ENCODE data around the gene KIAA1191. TPM values are rescaled to one million over a fixed set of nuclear protein-coding genes. Genes with fewer than 3 reads are reported as not detected.
"Not testable (repeated sequence)": the region's sequence is repeated elsewhere in the genome, so short reads cannot be mapped to it uniquely, and the experiment has no call there.

Gene KIAA1191
- total RNA-seq (2014; rRNA removed; shearing (Covaris generic)) = 61.0 and 64.9 TPM in 2 replicates

DNA sequence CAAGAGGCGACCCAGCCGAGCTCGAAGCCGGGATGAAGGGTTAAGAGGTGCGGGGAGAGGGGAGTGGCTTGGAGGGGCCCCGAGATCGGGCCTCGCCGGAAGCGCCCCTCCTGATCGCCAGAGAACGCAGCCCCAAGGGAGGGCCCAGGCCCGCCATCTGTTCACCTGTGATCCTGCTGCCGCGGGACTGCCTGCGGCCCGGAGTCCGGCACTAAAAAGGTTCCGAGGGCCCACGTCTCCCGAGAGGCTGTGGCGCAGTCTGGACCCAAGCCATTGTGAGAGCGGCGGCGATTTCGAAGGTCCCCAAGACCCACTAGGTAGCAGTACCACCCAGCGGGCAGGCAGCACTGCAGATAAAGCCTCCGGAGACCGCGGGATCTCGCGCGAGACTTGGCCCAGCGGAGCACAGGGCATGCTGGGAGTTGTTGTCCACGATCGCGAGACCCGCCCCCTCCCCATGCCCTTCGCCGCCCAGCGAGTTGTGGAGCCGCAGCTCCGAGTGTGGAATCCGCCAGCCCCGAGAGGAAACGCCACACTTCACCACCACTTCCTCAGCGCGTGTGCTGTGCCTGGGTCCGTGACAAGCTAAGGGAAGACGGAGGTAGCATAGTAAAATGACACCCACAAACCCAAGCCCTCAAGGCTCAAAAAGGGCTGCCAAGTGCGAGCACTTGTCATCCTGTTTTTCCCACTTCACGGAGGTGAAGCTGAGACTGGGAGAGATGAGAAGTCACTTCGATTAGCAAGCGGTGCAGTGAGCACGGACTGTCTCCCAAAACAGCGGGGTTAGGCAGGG, at the start of gene KIAA1191:
Gene KIAA1191, minus strand, starts transcription at position 328 of the 796 bp plus-strand sequence. CDS start 2,256 bp downstream, outside the sequence.
- DNase-seq (ENCODE audit: low read depth) = peak; percentile 88

GRCh38 chr5:176410486-176411180, 49.1 kb upstream of the KIAA1191 start:
- DNase-seq (ENCODE audit: low read depth) = no peak

GRCh38 chr5:176409765-176410164, 48.2 kb upstream of the KIAA1191 start:
- no peak for DNase-seq (ENCODE audit: low read depth)

DNA sequence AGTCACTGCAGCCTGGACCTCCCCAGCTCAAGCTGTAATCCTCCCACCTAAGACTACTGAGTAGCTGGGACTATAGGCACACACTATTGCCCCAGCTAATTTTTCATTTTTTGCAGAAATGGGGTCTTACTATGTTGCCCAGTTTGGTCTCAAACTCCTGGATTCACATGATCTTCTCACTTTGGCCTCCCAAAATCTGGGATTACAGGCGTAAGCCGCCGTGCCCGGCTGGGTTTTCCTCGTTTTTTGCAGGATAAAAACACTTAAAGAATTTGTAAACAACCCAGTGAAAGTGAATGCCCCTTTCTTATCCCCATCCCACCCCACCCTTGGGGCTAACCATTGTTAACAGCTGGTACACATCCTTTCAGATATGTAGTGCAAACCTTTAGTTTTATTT, 47.0 kb upstream of the KIAA1191 start:
- DNase-seq (ENCODE audit: low read depth) = no peak

DNA sequence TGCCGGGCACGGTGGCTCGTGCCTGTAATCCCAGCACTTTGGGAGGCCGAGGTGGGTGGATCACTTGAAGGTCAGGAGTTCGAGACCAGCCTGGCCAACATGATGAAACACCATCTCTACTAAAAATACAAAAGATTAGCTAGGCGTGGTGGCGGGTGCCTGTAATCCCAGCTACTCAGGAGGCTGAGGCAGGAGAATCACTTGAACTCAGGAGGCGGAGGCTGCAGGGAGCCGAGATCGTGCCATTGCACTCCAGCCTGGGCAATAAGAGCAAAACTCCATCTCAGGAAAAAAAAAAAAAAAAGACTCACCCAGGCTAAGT, 46.6 kb upstream of the KIAA1191 start:
- DNase-seq (ENCODE audit: low read depth) = not testable (repeated sequence)

- DNase-seq (ENCODE audit: low read depth) = no peak
Observed at GRCh38 chr5:176407456-176408251, 46.1 kb upstream of the KIAA1191 start.

DNA sequence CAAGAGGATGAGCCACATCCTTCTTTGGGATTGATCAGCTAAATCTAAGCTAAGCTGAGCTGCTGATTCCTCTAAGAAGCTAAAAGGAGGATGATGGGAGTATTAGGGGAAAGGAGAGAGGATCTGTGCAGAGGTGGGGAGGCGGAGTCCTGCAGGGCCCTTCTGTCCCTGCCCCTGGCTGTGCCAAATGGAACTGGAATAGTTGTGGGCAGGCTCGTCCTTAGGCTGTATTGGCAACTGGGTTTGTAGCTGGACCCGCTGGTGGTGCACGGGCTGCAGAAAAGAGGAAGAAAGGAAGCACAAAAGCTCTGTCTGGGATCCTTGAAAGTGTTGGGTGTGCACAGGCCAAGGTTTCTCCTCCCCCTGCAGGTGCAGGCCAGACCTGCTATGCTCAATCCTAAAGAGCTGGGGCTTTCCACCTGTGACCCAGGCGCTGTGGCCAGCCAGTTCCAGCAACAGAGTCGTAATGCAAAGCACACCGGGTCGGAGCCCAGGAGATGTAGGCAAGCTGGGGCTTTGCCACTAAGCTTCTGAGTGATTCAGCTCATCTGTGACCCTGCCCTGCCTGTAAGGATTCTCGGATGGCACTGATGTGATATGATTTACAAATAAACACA, 45.0 kb upstream of the KIAA1191 start:
- DNase-seq (ENCODE audit: low read depth) = no peak

DNA sequence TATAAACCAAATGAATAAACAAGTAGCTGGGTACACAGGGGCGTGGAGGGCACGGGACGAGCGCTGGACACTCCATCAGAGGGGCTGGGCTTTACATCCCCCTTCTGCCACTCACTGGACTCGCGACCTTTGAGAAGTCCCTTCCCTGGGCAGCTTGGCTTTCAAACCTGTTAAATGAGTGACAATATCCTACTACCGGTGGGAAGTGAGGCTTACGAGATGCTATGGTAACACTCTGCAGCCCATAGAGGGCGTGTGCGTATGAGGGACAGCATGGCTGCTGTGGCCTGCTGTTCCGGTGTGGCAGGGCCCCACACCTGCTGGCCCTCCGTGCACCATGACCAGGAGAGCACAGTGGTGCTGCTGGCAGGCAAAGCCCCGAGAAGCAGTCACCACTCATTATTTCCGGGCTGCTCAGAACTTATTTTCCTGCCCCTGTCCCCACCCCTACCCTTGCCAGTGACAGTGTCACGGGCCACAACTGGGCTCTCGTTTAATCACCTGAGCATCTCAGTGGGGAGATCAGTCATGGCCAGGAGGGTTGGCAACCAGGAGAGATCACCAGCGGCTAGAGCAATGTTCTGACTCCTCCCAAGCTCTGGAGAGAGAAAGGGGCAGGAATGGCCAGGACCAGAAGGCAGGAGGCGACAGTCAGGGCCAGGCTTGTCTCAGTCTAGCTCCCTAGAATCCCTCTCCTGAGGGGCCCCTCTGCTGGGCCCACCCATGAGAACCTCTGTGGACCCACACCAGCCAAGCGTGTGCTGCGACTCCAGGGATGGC, 44.3 kb upstream of the KIAA1191 start:
- no peak for DNase-seq (ENCODE audit: low read depth)

GRCh38 chr5:176401281-176402205, 40.0 kb upstream of the KIAA1191 start:
- no peak for DNase-seq (ENCODE audit: low read depth)

- no peak for DNase-seq (ENCODE audit: low read depth)
Observed at GRCh38 chr5:176400382-176401156, 39.0 kb upstream of the KIAA1191 start.

- DNase-seq (ENCODE audit: low read depth) = no peak
Observed at GRCh38 chr5:176397736-176398420, 36.3 kb upstream of the KIAA1191 start.

- DNase-seq (ENCODE audit: low read depth) = no peak
Observed at GRCh38 chr5:176396330-176396729, 34.8 kb upstream of the KIAA1191 start.

DNA sequence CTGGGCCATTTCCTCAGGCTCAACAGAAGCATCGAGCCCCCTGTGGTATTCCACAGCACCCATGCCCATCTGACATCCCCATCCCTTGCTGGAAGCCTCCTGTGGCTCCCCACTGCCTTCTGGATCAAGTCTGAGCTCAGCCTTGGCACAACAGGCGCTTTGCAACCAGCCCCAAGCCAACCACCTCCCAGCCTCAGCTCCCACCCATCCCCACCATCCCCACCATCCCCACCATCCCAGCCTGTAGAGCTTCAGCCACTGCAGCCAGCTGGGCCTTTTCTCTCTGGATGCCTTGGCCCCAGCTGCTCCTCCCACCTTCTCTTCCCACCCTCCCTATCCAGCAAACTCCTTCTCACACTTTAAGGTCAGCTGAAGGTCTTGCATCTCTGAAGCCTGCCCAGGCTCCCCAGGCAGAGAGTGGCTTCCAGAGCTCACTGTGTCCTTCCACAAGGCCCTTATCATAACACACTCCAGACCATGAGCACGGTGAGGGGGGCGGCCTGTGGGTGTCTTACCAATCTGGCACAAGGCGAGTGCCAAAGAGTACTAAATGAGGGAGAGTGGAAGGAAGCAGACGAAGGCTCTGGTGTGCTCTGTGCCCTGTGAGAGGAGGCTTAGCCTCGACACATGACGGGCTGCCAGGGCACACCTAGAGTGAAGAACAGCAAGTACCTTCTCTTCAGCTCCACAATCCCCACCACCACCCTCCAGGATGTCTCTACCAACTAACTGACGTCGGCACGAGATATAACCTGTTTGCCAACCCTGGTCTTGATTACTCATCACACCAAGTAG, 33.5 kb upstream of the KIAA1191 start:
- DNase-seq (ENCODE audit: low read depth) = no peak

DNA sequence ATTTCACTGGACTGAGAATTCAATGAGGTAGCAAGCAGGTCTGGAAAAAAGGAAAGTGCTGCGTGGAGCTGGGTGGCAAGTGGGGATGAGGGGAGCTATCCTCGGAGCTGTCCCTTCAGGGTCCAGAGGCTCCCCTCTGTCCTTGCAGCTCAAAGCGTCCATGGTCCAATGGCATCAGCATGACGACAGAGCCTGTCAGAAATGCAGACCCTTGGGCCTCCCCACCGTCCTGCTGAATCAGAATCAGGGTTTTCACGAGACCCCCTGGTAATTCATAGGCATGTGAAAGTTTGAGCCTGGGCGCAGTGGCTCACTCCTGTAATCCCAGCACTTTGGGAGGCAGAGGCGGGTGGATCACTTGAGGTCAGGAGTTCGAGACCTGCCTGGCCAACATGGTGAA, 32.5 kb upstream of the KIAA1191 start:
- DNase-seq (ENCODE audit: low read depth) = no peak

DNA sequence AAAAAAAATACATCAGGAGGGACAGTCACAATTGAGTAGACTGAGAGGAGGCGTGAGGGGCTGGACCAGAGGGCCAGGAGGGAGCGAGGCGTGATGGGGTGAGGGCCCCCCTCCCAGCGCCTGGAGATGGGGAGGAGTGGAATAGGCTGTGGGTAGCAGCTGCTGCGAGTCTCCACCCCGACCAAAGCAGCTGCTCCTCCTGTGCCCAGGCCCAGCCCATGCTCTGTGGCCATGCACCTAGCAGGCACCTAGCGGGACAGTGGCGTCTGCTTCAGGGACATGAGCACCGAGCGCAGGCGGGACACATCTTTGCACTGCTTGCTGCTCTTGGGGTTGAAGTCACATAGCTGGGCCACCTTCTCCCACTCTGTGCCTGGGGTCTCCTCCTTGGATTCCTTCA, 31.0 kb upstream of the KIAA1191 start:
- no peak for DNase-seq (ENCODE audit: low read depth)

DNA sequence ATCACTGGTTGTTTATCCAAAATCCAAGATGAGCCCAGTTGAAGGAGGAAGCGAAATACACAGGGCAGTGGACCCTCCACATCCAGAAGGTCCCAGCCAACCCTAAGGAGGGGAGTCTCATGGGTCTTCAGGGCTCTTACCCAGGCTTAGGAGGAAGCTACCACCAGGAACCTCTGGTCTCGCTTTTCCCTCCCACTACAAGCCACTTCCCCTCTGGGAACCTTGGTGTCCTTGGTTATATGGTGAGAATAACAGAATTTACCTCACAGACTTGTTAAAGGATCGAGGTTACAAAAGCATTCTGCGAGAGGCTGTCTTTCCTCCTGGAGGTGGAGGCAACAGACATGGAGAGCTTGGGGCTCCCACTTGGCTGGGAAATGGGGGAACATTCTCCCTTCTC, 30.4 kb upstream of the KIAA1191 start:
- DNase-seq (ENCODE audit: low read depth) = no peak

GRCh38 chr5:176391479-176391878, 29.9 kb upstream of the KIAA1191 start:
- no peak for DNase-seq (ENCODE audit: low read depth)
